B cell (primary cell): ENCODE results near the gene ACAA2. TPM values are rescaled to one million over a fixed set of nuclear protein-coding genes. Genes with fewer than 3 reads are reported as not detected.

Experiments
- ATAC-seq: fragments of 200-7000 bp; cut with Tn5 transposase; one replicate; pipeline ENCODE4 v1.10.0; 2021; ENCODE audit warnings: low read depth, mild to moderate bottlenecking, moderate number of reproducible peaks, moderate library complexity
- CTCF ChIA-PET: fragments of 350-600 bp; sonication (Branson Sonifier 250); formaldehyde crosslinking; loops from one replicate; lab custom pipeline; 2021; ENCODE audit warnings: antibody characterized with exemption, inconsistent platforms; lab: Charles Lee
- POLR2A ChIA-PET: fragments of 350-600 bp; sonication (Branson Sonifier 250); formaldehyde crosslinking; loops from one replicate; lab custom pipeline; 2021; ENCODE audit warnings: antibody characterized with exemption; lab: Charles Lee
- DNase-seq: peaks from one replicate; pipeline ENCODE4 v3.0.0; 2013
- H2AFZ ChIP-seq: 2 replicates; pipeline ENCODE4 v1.6.1; 2012; ENCODE audit warnings: mild to moderate bottlenecking, low read depth, low read length; ENCODE audit not compliant: insufficient read depth, poor library complexity, severe bottlenecking
- H3K27ac ChIP-seq, 2 donors: 1 replicate in 1 of 2; 2 replicates in 1 of 2; pipeline ENCODE4 v1.5.1; 2012 to 2013; ENCODE audit warnings: low read length in 2 of 2, mild to moderate bottlenecking in 2 of 2, moderate library complexity in 1 of 2
- H3K27me3 ChIP-seq, 4 experiments: fragments of 200-600 bp in 1 of 4; sonication (generic) in 1 of 4; replicated peaks in 1 of 4; 1 replicate in 2 of 4; 2 replicates in 2 of 4; pipeline versions ENCODE4 v1.6.1 to v1.7.0; 2013 to 2016; ENCODE audit warnings: low read length in 3 of 4, mild to moderate bottlenecking in 2 of 4, mixed read lengths in 1 of 4, moderate library complexity in 1 of 4; ENCODE audit not compliant: insufficient read depth in 4 of 4, control insufficient read depth in 3 of 4; ENCODE audit errors: control extremely low read depth in 1 of 4
- H3K36me3 ChIP-seq, 2 experiments: replicated peaks in 1 of 2; 1 replicate in 1 of 2; 2 replicates in 1 of 2; pipeline versions ENCODE4 v1.6.1 to v1.7.1; 2013; ENCODE audit warnings: low read length in 1 of 2; ENCODE audit not compliant: insufficient read depth in 2 of 2, control insufficient read depth in 1 of 2; ENCODE audit errors: control extremely low read depth in 1 of 2, extremely low read depth in 1 of 2
- H3K4me1 ChIP-seq, 2 donors: fragments of 200-600 bp in 1 of 2; sonication (generic) in 1 of 2; 1 replicate in 1 of 2; 2 replicates in 1 of 2; pipeline versions ENCODE4 v1.5.1 to v1.6.1; 2013 to 2017; ENCODE audit warnings: low read length in 2 of 2; ENCODE audit not compliant: control insufficient read depth in 2 of 2, insufficient read depth in 2 of 2
- H3K4me2 ChIP-seq: replicated peaks from 2 replicates; pipeline ENCODE3; 2012; ENCODE audit warnings: mild to moderate bottlenecking, low read depth, low read length; ENCODE audit not compliant: poor library complexity, severe bottlenecking
- H3K4me3 ChIP-seq, 5 experiments: fragments of 200-600 bp in 1 of 5; sonication (generic) in 1 of 5; 1 replicate in 3 of 5; 2 replicates in 2 of 5; pipeline versions ENCODE4 v1.5.1 to v1.7.0; 2011 to 2016; ENCODE audit warnings: low read length in 4 of 5, mild to moderate bottlenecking in 4 of 5, low read depth in 2 of 5, control low read depth in 1 of 5, moderate library complexity in 1 of 5; ENCODE audit not compliant: insufficient read depth in 1 of 5; ENCODE audit errors: control extremely low read depth in 1 of 5, extremely low read depth in 1 of 5
- H3K79me2 ChIP-seq: fragments of 200-600 bp; sonication (generic); one replicate; pipeline ENCODE4 v1.6.0; 2016; ENCODE audit warnings: low read length; ENCODE audit not compliant: control insufficient read depth, insufficient read depth
- H3K9ac ChIP-seq: fragments of 200-600 bp; sonication (generic); 2 replicates; pipeline ENCODE4 v1.6.1; 2017; ENCODE audit warnings: mild to moderate bottlenecking, low read length, moderate library complexity
- H3K9me3 ChIP-seq, 3 donors: one replicate each; pipeline versions ENCODE4 v1.6.1 to v1.7.1; 2013; ENCODE audit warnings: low read length in 2 of 3; ENCODE audit not compliant: control insufficient read depth in 2 of 3, insufficient read depth in 1 of 3; ENCODE audit errors: control extremely low read depth in 1 of 3
- H4K20me1 ChIP-seq: 2 replicates; pipeline ENCODE4 v1.6.0; 2012; ENCODE audit warnings: mild to moderate bottlenecking, low read length; ENCODE audit not compliant: insufficient read depth, control insufficient read depth, poor library complexity, severe bottlenecking
- H3K27ac Mint-ChIP-seq: one replicate; pipeline ENCODE4 v1.8.0; 2021; ENCODE audit warnings: mixed read lengths
- H3K27me3 Mint-ChIP-seq: one replicate; pipeline ENCODE4 v1.8.0; 2021; ENCODE audit warnings: mixed read lengths
- H3K4me1 Mint-ChIP-seq: one replicate; pipeline ENCODE4 v1.8.0; 2021; ENCODE audit warnings: mixed read lengths
- H3K4me3 Mint-ChIP-seq: one replicate; pipeline ENCODE4 v1.8.0; 2021; ENCODE audit warnings: mixed read lengths
- H3K9me3 Mint-ChIP-seq: one replicate; pipeline ENCODE4 v1.8.0; 2022; ENCODE audit warnings: mixed read lengths; ENCODE audit not compliant: insufficient read depth
- CTCF ChIP-seq: fragments of 200-600 bp; IDR thresholded peaks from one replicate; pipeline ENCODE4 v1.8.0; 2022; ENCODE audit warnings: antibody characterized with exemption, mild to moderate bottlenecking
- EZH2 ChIP-seq: IDR thresholded peaks from 2 replicates; pipeline ENCODE4 v1.6.1; 2012; ENCODE audit warnings: borderline replicate concordance, low read depth, mild to moderate bottlenecking, moderate library complexity, low read length; ENCODE audit not compliant: insufficient read depth, poor library complexity, severe bottlenecking
- WGBS: methylation state at CpG from one replicate; pipeline ENCODE4 v1.1.5; 2013; ENCODE audit warnings: missing lambda C conversion rate; ENCODE audit not compliant: insufficient coverage; 5-methylcytosine and 5-hydroxymethylcytosine counted together
- intact Hi-C: fragments of 100-400 bp; cut with micrococcal nuclease; formaldehyde crosslinking; loops from one replicate; pipeline ENCODE4 v1.10.0; 2022
- polyA plus RNA-seq: library from polyadenylated mRNA; depleted of rRNA; stranded (reverse); fragments of >200 nt; gene quantifications from 2 replicates; pipeline ENCODE4 v1.2.3, GENCODE V29; 2012
- total RNA-seq, 2 donors: library from RNA; stranded (reverse); fragments of 120-200 nt in 1 of 2; gene quantifications; 1 replicate in 1 of 2; 2 replicates in 1 of 2; pipeline versions ENCODE4 v1.2.3 to v1.2.4, GENCODE V29; 2013 to 2022

Gene ACAA2
- total and polyA plus RNA-seq, 2 donors (not counting 1 experiment from before 2014, with no cell fraction given) = 10.6 to 25.0 TPM

GRCh38 chr18:49778826-49779465, 34.4 kb downstream of the ACAA2 start:
- no peak overlapping the region for H3K4me3 Mint-ChIP-seq
- H3K9me3 Mint-ChIP-seq = peaks cover 10% of the 10 kb centered on the region
- no peak overlapping the region for H3K27ac Mint-ChIP-seq
- H3K4me1 Mint-ChIP-seq = no peaks in the 10 kb centered on the region
- Histone ChIP-seq H3K4me1 (no peaks in the 10 kb centered on the region), H3K79me2 (no peaks in the 10 kb centered on the region), H3K27me3 (no peaks in the 10 kb centered on the region), H3K27ac (no peak overlapping the region), H3K4me2 (no peak overlapping the region), H3K36me3 (peaks cover 2 to 16% of the 10 kb centered on the region in 2 experiments), H3K9ac (no peak overlapping the region), H2AFZ (no peak overlapping the region), H3K4me3 (no peak overlapping the region), H3K9me3 (peaks cover 0 to 16% (median 3%) of the 10 kb centered on the region in 3 donors), H4K20me1 (no peaks in the 10 kb centered on the region)
- ChIA-PET POLR2A (no interaction called here), CTCF (interaction anchor here (1.4 kb wide), 1 partner anchor 10 kb away, joined by 3 read pairs; no protein-coding TSS in a partner anchor)
- intact Hi-C loops = no loop called here
- TF ChIP-seq EZH2 (no peak), CTCF (no peak)
- no peaks in the 10 kb centered on the region for H3K27me3 Mint-ChIP-seq
- ATAC-seq (no peak), DNase-seq (no peak)
- 79% methylated on average over 8 of the region's 8 CpGs for WGBS

- Histone ChIP-seq H3K4me1 (no peaks in the 10 kb centered on the region), H3K4me2 (no peak overlapping the region), H3K9me3 (no peaks in the 10 kb centered on the region), H3K4me3 (no peak overlapping the region), H4K20me1 (no peaks in the 10 kb centered on the region), H2AFZ (no peak overlapping the region), H3K36me3 (no peaks in the 10 kb centered on the region), H3K27me3 (no peaks in the 10 kb centered on the region), H3K79me2 (no peaks in the 10 kb centered on the region), H3K27ac (no peak overlapping the region), H3K9ac (no peak overlapping the region)
- no peaks in the 10 kb centered on the region for H3K9me3 Mint-ChIP-seq
- DNase-seq (no peak), ATAC-seq (no peak)
- no peak overlapping the region for H3K27ac Mint-ChIP-seq
- TF ChIP-seq EZH2 = no peak
- TF ChIP-seq CTCF = no peak
- H3K4me3 Mint-ChIP-seq = no peak overlapping the region
- no peaks in the 10 kb centered on the region for H3K27me3 Mint-ChIP-seq
- intact Hi-C loops = no loop called here
- H3K4me1 Mint-ChIP-seq = no peaks in the 10 kb centered on the region
- ChIA-PET POLR2A (no interaction called here), CTCF (interaction anchor here (0.6 kb wide), 2 partner anchors 9 to 986 kb away, joined by 3 to 4 read pairs; no protein-coding TSS in a partner anchor)
- WGBS = 100% methylated on average over 1 of the region's 1 CpG
These were observed 44.1 kb downstream of the ACAA2 start for GRCh38 chr18:49769047-49769728.
